GM23248 (cell line): Measurements from ENCODE around the gene SMARCC2. TPM values are rescaled to one million over a fixed set of nuclear protein-coding genes. Genes with fewer than 3 reads are reported as not detected.

Experiments
- DNase-seq: peaks from one replicate; pipeline ENCODE4 v3.0.0-alpha.2; 2015
- H2AFZ ChIP-seq: fragments of 200-600 bp; sonication (generic); 2 replicates; pipeline ENCODE4 v1.6.1; 2016; ENCODE audit warnings: antibody characterized with exemption
- H3F3A ChIP-seq: fragments of 200-600 bp; sonication (generic); 2 replicates; pipeline ENCODE4 v1.6.1; 2016; ENCODE audit warnings: mild to moderate bottlenecking, antibody characterized with exemption, mixed run types; ENCODE audit not compliant: insufficient read depth
- H3K27ac ChIP-seq: fragments of 200-600 bp; sonication (generic); 2 replicates; pipeline ENCODE4 v1.5.1; 2016; ENCODE audit warnings: mild to moderate bottlenecking
- H3K27me3 ChIP-seq: fragments of 200-600 bp; sonication (generic); replicated peaks from 2 replicates; pipeline ENCODE4 v1.6.1; 2016; ENCODE audit warnings: mild to moderate bottlenecking; ENCODE audit not compliant: insufficient read depth
- H3K36me3 ChIP-seq: fragments of 200-600 bp; sonication (generic); 2 replicates; pipeline ENCODE4 v1.6.1; 2016; ENCODE audit warnings: low read depth, mild to moderate bottlenecking
- H3K4me1 ChIP-seq: fragments of 200-600 bp; sonication (generic); 2 replicates; pipeline ENCODE4 v1.6.1; 2016; ENCODE audit warnings: mild to moderate bottlenecking; ENCODE audit not compliant: insufficient read depth
- H3K4me2 ChIP-seq: fragments of 200-600 bp; sonication (generic); one replicate; pipeline ENCODE4 v1.6.1; 2016; ENCODE audit warnings: mild to moderate bottlenecking; ENCODE audit not compliant: unreplicated experiment
- H3K4me3 ChIP-seq: fragments of 200-600 bp; sonication (generic); 2 replicates; pipeline ENCODE4 v1.5.1; 2016; ENCODE audit warnings: mild to moderate bottlenecking
- H3K79me2 ChIP-seq: fragments of 200-600 bp; sonication (generic); 2 replicates; pipeline ENCODE4 v1.6.1; 2016; ENCODE audit warnings: mild to moderate bottlenecking; ENCODE audit not compliant: insufficient read depth
- H3K9ac ChIP-seq: fragments of 200-600 bp; sonication (generic); 2 replicates; pipeline ENCODE4 v1.6.1; 2016; ENCODE audit warnings: mild to moderate bottlenecking
- H3K9me2 ChIP-seq: fragments of 200-600 bp; sonication (generic); 2 replicates; pipeline ENCODE4 v1.6.1; 2016; ENCODE audit warnings: mixed run types, mild to moderate bottlenecking, moderate library complexity; ENCODE audit not compliant: insufficient read depth
- H3K9me3 ChIP-seq: fragments of 200-600 bp; sonication (generic); one replicate; pipeline ENCODE4 v1.6.1; 2017; ENCODE audit warnings: low read depth
- H4K20me1 ChIP-seq: fragments of 200-600 bp; sonication (generic); 2 replicates; pipeline ENCODE4 v1.6.0; 2016; ENCODE audit not compliant: insufficient read depth
- EZH2 ChIP-seq: fragments of 200-600 bp; sonication (generic); IDR thresholded peaks from 2 replicates; pipeline ENCODE4 v1.6.1; 2018; ENCODE audit warnings: antibody characterized with exemption, mild to moderate bottlenecking; ENCODE audit not compliant: insufficient read depth, poor library complexity, severe bottlenecking
- EZH2phosphoT487 ChIP-seq: fragments of 200-600 bp; sonication (generic); IDR thresholded peaks from 2 replicates; pipeline ENCODE4 v1.6.1; 2018; ENCODE audit warnings: antibody characterized with exemption, moderate library complexity, mild to moderate bottlenecking, low read depth; ENCODE audit not compliant: insufficient read depth
- WGBS, 2 experiments: methylation state at CpG; one replicate each; pipeline ENCODE4 v1.1.6; 2015 to 2017; ENCODE audit warnings: low lambda C conversion rate in 2 of 2, low coverage in 1 of 2; ENCODE audit errors: missing lambda C conversion rate in 2 of 2; 5-methylcytosine and 5-hydroxymethylcytosine counted together
- in situ Hi-C: fragments of 300-500 bp; cut with MboI; formaldehyde crosslinking; loops from 2 replicates; pipeline ENCODE4 v1.15.0; 2020
- polyA plus RNA-seq: library from polyadenylated mRNA; unstranded; fragments of >200 nt; fragmentation: Nextera tagmentation; extraction: Ambion mirVana; gene quantifications from 2 replicates; pipeline ENCODE4 v1.2.1, GENCODE V29; 2016
- total RNA-seq: library from RNA; depleted of rRNA; stranded (reverse); fragments of >200 nt; shearing (Covaris generic); gene quantifications from 2 replicates; pipeline ENCODE4 v1.2.3, GENCODE V29; 2014; rRNA removed

SMARCC2 gene
- total and polyA plus RNA-seq, 2 experiments from 2014 or later, result 34.0 to 64.3 TPM

- H4K20me1 ChIP-seq, result no peaks in the 10 kb centered on the region
- in situ Hi-C loops, result no loop called here
- WGBS, 2 experiments, result 0 to 1% methylated on average over 34 of the region's 34 CpGs
- peaks cover 29% of the 10 kb centered on the region for H3K79me2 ChIP-seq
- TF ChIP-seq EZH2, result no peak
- TF ChIP-seq EZH2phosphoT487, result no peak
- H3K9me2 ChIP-seq, result no peaks in the 10 kb centered on the region
- peak within 1 kb of the TSS; percentile 92 for H2AFZ ChIP-seq
- no peaks in the 10 kb centered on the region for H3K9me3 ChIP-seq
- H3K4me2 ChIP-seq, result peak within 1 kb of the TSS; percentile 86
- peak within 1 kb of the TSS; percentile 98 for H3K4me3 ChIP-seq
- H3F3A ChIP-seq, result peaks cover 57% of the 10 kb centered on the region
- H3K36me3 ChIP-seq, result peaks cover 19% of the 10 kb centered on the region
- H3K27me3 ChIP-seq, result no peaks in the 10 kb centered on the region
- peak within 1 kb of the TSS; percentile 99 for H3K9ac ChIP-seq
- H3K4me1 ChIP-seq, result peaks cover 18% of the 10 kb centered on the region
- peak within 1 kb of the TSS; percentile 95 for H3K27ac ChIP-seq
- peak; percentile 97 for DNase-seq
Observed at GRCh38 chr12:56116267-56117081, 72.8 kb downstream of the SMARCC2 start, which contains the start of gene RPL41. Gene RPL41, plus strand, starts transcription at chr12:56116633.

DNA sequence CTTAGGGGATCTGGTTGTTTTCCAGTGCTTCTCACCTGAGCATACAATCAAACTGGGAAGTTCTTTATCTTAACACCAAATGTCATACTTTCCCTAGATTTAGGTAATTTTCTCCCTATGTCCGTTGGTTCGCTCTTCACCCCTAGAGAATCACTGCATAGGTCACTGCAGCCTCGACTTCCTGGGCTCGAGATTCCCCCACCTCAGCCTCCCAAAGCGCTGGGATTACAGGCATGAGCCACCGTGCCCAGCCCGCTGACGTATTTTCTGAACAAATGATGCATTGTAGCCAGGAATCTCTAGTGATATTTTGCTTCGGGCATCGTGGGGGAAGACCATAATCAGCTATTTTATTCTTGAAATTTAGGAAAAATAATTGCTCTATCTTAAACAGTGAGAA is 74.0 kb downstream of the SMARCC2 start:
- Histone ChIP-seq H3K27ac (peak overlapping the region; percentile 95), H3K9me2 (no peaks in the 10 kb centered on the region), H4K20me1 (no peaks in the 10 kb centered on the region), H2AFZ (peak overlapping the region; percentile 92), H3K27me3 (no peaks in the 10 kb centered on the region), H3K4me3 (peak overlapping the region; percentile 98), H3K36me3 (peaks cover 31% of the 10 kb centered on the region), H3F3A (peaks cover 68% of the 10 kb centered on the region), H3K4me1 (peaks cover 18% of the 10 kb centered on the region), H3K9ac (peak overlapping the region; percentile 99), H3K4me2 (peak overlapping the region; percentile 86), H3K79me2 (peaks cover 26% of the 10 kb centered on the region), H3K9me3 (no peaks in the 10 kb centered on the region)
- 23 to 28% methylated on average over 10 of the region's 10 CpGs for WGBS, 2 experiments
- DNase-seq, result peak; percentile 65
- TF ChIP-seq EZH2, result no peak
- TF ChIP-seq EZH2phosphoT487, result no peak
- in situ Hi-C loops, result no loop called here

DNA sequence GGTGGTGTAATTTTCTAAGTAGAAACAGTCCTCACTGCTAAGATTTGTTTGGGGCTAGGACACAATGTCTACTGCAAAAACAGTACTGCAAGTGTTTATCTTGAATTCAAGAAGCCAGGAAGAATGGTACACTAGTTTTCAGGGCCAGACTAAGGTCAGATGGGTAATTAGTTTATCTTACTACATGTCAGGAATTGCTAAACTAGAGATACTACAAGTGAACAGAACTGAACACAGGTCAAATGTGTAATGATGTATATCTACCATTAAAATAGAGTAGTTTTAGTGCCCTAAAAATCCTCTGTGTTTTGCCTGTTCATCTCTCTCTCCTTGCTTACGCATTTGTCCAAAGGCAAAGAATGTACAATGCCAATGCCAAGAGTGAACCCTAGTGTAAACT is 75.2 kb downstream of the SMARCC2 start:
- no peaks in the 10 kb centered on the region for H3K9me2 ChIP-seq
- H4K20me1 ChIP-seq, result no peaks in the 10 kb centered on the region
- H3K4me2 ChIP-seq, result no peak overlapping the region
- TF ChIP-seq EZH2phosphoT487 (no peak), EZH2 (no peak)
- no peaks in the 10 kb centered on the region for H3K27me3 ChIP-seq
- H3K4me3 ChIP-seq, result no peak overlapping the region
- WGBS, 2 experiments, result 95 to 100% methylated on average over 1 of the region's 1 CpG
- H3F3A ChIP-seq, result peaks cover 77% of the 10 kb centered on the region
- no peak for DNase-seq
- H3K9ac ChIP-seq, result no peak overlapping the region
- no peaks in the 10 kb centered on the region for H3K9me3 ChIP-seq
- in situ Hi-C loops, result no loop called here
- H3K4me1 ChIP-seq, result peaks cover 11% of the 10 kb centered on the region
- H2AFZ ChIP-seq, result no peak overlapping the region
- no peak overlapping the region for H3K27ac ChIP-seq
- H3K36me3 ChIP-seq, result peaks cover 43% of the 10 kb centered on the region
- peaks cover 16% of the 10 kb centered on the region for H3K79me2 ChIP-seq

Other genes with a start within 250 kb of the SMARCC2 start
- gene PMEL, start 223.4 kb downstream of the SMARCC2 start, total RNA-seq, result 0.13 and 2.3 TPM in 2 replicates
- gene PMEL, start 223.4 kb downstream of the SMARCC2 start, polyA plus RNA-seq, result 0.38 and 0.76 TPM in 2 replicates
- gene CDK2, start 222.7 kb downstream of the SMARCC2 start, total RNA-seq, result 20.8 and 34.9 TPM in 2 replicates
- gene CDK2, start 222.7 kb downstream of the SMARCC2 start, polyA plus RNA-seq, result 16.2 and 16.6 TPM in 2 replicates
- gene RAB5B, start 215.4 kb downstream of the SMARCC2 start, total RNA-seq, result 47.0 and 58.6 TPM in 2 replicates
- gene RAB5B, start 215.4 kb downstream of the SMARCC2 start, polyA plus RNA-seq, result 65.8 and 66.6 TPM in 2 replicates
- gene SUOX, start 192.2 kb downstream of the SMARCC2 start, total RNA-seq, result 10.2 and 19.1 TPM in 2 replicates
- 9.5 and 10.0 TPM in 2 replicates for gene SUOX, start 192.2 kb downstream of the SMARCC2 start, polyA plus RNA-seq
- 1.4 and 1.5 TPM in 2 replicates for gene IKZF4, start 168.4 kb downstream of the SMARCC2 start, total RNA-seq
- 0.99 and 1.1 TPM in 2 replicates for gene IKZF4, start 168.4 kb downstream of the SMARCC2 start, polyA plus RNA-seq
- 332 and 1,155 TPM in 2 replicates for gene RPS26, start 147.6 kb downstream of the SMARCC2 start, total RNA-seq
- gene RPS26, start 147.6 kb downstream of the SMARCC2 start, polyA plus RNA-seq, result 271 and 274 TPM in 2 replicates
- 3.3 and 3.5 TPM in 2 replicates for gene ERBB3, start 109.3 kb downstream of the SMARCC2 start, total RNA-seq
- gene ERBB3, start 109.3 kb downstream of the SMARCC2 start, polyA plus RNA-seq, result 1.9 and 2.1 TPM in 2 replicates
- 115 and 120 TPM in 2 replicates for gene PA2G4, start 84.9 kb downstream of the SMARCC2 start, total RNA-seq
- 152 and 157 TPM in 2 replicates for gene PA2G4, start 84.9 kb downstream of the SMARCC2 start, polyA plus RNA-seq
- 1,463 and 1,892 TPM in 2 replicates for gene RPL41, start 72.8 kb downstream of the SMARCC2 start, total RNA-seq
- 2,480 and 2,545 TPM in 2 replicates for gene RPL41, start 72.8 kb downstream of the SMARCC2 start, polyA plus RNA-seq
- 1.9 and 2.7 TPM in 2 replicates for gene ZC3H10, start 71.2 kb downstream of the SMARCC2 start, total RNA-seq
- gene ZC3H10, start 71.2 kb downstream of the SMARCC2 start, polyA plus RNA-seq, result 3.0 and 3.3 TPM in 2 replicates
- 164 and 216 TPM in 2 replicates for gene ESYT1, start 61.2 kb downstream of the SMARCC2 start, total RNA-seq
- 108 and 115 TPM in 2 replicates for gene ESYT1, start 61.2 kb downstream of the SMARCC2 start, polyA plus RNA-seq
- 23.5 and 53.2 TPM in 2 replicates for gene MYL6B, start 36.9 kb downstream of the SMARCC2 start, total RNA-seq
- gene MYL6B, start 36.9 kb downstream of the SMARCC2 start, polyA plus RNA-seq, result 67.8 and 72.8 TPM in 2 replicates
- 2,633 and 2,662 TPM in 2 replicates for gene MYL6, start 31.1 kb downstream of the SMARCC2 start, total RNA-seq
- gene MYL6, start 31.1 kb downstream of the SMARCC2 start, polyA plus RNA-seq, result 3,948 and 3,969 TPM in 2 replicates
- 120 and 125 TPM in 2 replicates for gene RNF41, start 32.4 kb upstream of the SMARCC2 start, total RNA-seq
- gene RNF41, start 32.4 kb upstream of the SMARCC2 start, polyA plus RNA-seq, result 37.6 and 39.4 TPM in 2 replicates
- 29.9 and 42.1 TPM in 2 replicates for gene NABP2, start 34.9 kb upstream of the SMARCC2 start, total RNA-seq
- gene NABP2, start 34.9 kb upstream of the SMARCC2 start, polyA plus RNA-seq, result 40.1 and 40.4 TPM in 2 replicates
- gene SLC39A5, start 40.6 kb upstream of the SMARCC2 start, total RNA-seq, result not detected in 2 replicates
- not detected in 2 replicates for gene SLC39A5, start 40.6 kb upstream of the SMARCC2 start, polyA plus RNA-seq
- gene ANKRD52, start 68.9 kb upstream of the SMARCC2 start, total RNA-seq, result 24.5 and 26.9 TPM in 2 replicates
- gene ANKRD52, start 68.9 kb upstream of the SMARCC2 start, polyA plus RNA-seq, result 61.5 and 61.7 TPM in 2 replicates
- gene COQ10A, start 77.5 kb upstream of the SMARCC2 start, total RNA-seq, result 8.2 and 10.3 TPM in 2 replicates
- 9.6 and 9.8 TPM in 2 replicates for gene COQ10A, start 77.5 kb upstream of the SMARCC2 start, polyA plus RNA-seq
- 67.2 and 74.7 TPM in 2 replicates for gene CS, start 110.8 kb upstream of the SMARCC2 start, total RNA-seq
- 76.2 and 77.8 TPM in 2 replicates for gene CS, start 110.8 kb upstream of the SMARCC2 start, polyA plus RNA-seq
- 89.9 and 97.5 TPM in 2 replicates for gene CNPY2, start 126.5 kb upstream of the SMARCC2 start, total RNA-seq
- 248 and 253 TPM in 2 replicates for gene CNPY2, start 126.5 kb upstream of the SMARCC2 start, polyA plus RNA-seq
- gene PAN2, start 144.5 kb upstream of the SMARCC2 start, total RNA-seq, result 20.2 and 22.1 TPM in 2 replicates
- 7.2 and 9.1 TPM in 2 replicates for gene PAN2, start 144.5 kb upstream of the SMARCC2 start, polyA plus RNA-seq
- not detected in 2 replicates for gene IL23A, start 149.4 kb upstream of the SMARCC2 start, total RNA-seq
- gene IL23A, start 149.4 kb upstream of the SMARCC2 start, polyA plus RNA-seq, result 0.19 and 0.31 TPM in 2 replicates
- gene STAT2, start 170.6 kb upstream of the SMARCC2 start, total RNA-seq, result 208 and 220 TPM in 2 replicates
- 104 and 109 TPM in 2 replicates for gene STAT2, start 170.6 kb upstream of the SMARCC2 start, polyA plus RNA-seq
- not detected in 2 replicates for gene APOF, start 173.4 kb upstream of the SMARCC2 start, total RNA-seq
- gene APOF, start 173.4 kb upstream of the SMARCC2 start, polyA plus RNA-seq, result not detected in 2 replicates